HG03457 (cell line): ENCODE results near the gene ANKRD23.

Source experiments
- ATAC-seq: cut with Tn5 transposase; IDR thresholded peaks from one replicate; pipeline ENCODE4 v1.9.1; 2021; ENCODE audit warnings: moderate number of reproducible peaks; ENCODE audit not compliant: unreplicated experiment

Gene ANKRD23

GRCh38 chr2:96877631-96878092 lies 33.8 kb upstream of the ANKRD23 start:
- no peak for ATAC-seq

- ATAC-seq, result no peak
Measured at GRCh38 chr2:96877042-96877451, 33.2 kb upstream of the ANKRD23 start.

GRCh38 chr2:96876269-96877041 lies 32.6 kb upstream of the ANKRD23 start:
- no peak for ATAC-seq

- no peak for ATAC-seq
Measured at GRCh38 chr2:96875498-96876268, 31.9 kb upstream of the ANKRD23 start.

GRCh38 chr2:96874198-96874831 lies 30.5 kb upstream of the ANKRD23 start:
- ATAC-seq, result peak; percentile 48

GRCh38 chr2:96873651-96874096 lies 29.9 kb upstream of the ANKRD23 start:
- no peak for ATAC-seq

- no peak for ATAC-seq
Measured at GRCh38 chr2:96872591-96873349, 28.9 kb upstream of the ANKRD23 start.

- ATAC-seq, result no peak
Measured at GRCh38 chr2:96870626-96871255, 26.9 kb upstream of the ANKRD23 start.

GRCh38 chr2:96869822-96870625 lies 26.2 kb upstream of the ANKRD23 start, which contains the start of gene SEMA4C:
Gene SEMA4C (minus strand): TSS chr2:96870080. CDS start chr2:96867886, 2,194 bp downstream.
- ATAC-seq, result no peak

GRCh38 chr2:96869281-96869821 lies 25.5 kb upstream of the ANKRD23 start:
- ATAC-seq, result no peak

GRCh38 chr2:96868555-96869280 lies 24.9 kb upstream of the ANKRD23 start:
- no peak for ATAC-seq

- no peak for ATAC-seq
Measured at GRCh38 chr2:96867756-96868554, 24.1 kb upstream of the ANKRD23 start.

GRCh38 chr2:96866986-96867755 lies 23.4 kb upstream of the ANKRD23 start:
- no peak for ATAC-seq

GRCh38 chr2:96866586-96866985 lies 22.8 kb upstream of the ANKRD23 start:
- no peak for ATAC-seq

- no peak for ATAC-seq
Measured at GRCh38 chr2:96866149-96866548, 22.3 kb upstream of the ANKRD23 start.

- no peak for ATAC-seq
Measured at GRCh38 chr2:96865654-96866053, 21.8 kb upstream of the ANKRD23 start.
